GM18498 (cell line): ENCODE measurements around the gene PNPO.

Experiments used
- ATAC-seq: cut with Tn5 transposase; IDR thresholded peaks from one replicate; pipeline ENCODE4 v1.9.1; 2021; ENCODE audit warnings: mild to moderate bottlenecking, moderate library complexity; ENCODE audit not compliant: unreplicated experiment

The PNPO gene

DNA sequence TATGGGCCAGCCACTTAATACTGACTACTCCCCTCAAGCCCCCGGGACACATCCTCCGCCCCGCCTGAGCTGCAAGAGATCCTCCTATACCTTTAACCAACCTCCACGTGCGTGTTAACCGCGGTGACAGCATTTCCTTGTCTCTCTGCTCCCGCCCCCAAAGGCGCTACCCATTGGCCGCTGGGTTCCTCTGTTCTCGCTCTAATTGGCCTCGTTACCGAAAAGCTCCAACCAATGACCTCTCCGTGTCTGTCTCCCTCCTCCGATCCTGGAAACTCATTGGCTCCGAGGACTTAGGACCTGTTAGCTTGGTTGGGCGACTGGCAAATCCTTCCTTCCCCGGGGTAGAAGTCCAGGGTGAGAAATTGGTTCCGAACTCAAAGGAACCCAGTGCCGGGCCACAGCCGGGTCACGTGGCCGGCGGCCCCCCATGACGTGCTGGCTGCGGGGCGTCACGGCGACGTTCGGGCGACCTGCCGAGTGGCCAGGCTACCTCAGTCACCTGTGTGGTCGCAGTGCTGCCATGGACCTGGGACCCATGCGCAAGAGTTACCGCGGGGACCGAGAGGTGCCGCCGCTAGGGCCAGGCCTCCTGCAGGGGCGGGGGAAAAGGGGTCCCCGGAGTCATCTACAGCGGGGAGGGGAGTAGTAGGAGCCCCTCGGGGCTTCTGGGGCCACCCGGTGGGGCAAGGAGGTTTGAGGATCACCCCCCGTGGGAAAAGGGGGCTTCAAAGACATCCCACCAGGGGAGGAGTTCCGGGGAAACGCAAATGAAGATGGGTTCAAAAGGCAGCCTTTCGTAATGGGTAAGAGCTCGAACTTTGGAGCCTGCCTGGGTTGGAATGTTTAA is at the start of gene PNPO:
Gene PNPO (plus strand): TSS at position 326 of the 850 bp plus-strand sequence. CDS start 105 bp downstream, at position 431.
- peak; percentile 92 for ATAC-seq

GRCh38 chr17:47894498-47895346 is 46.6 kb upstream of the PNPO start:
- ATAC-seq, result no peak

- no peak for ATAC-seq
Measured at GRCh38 chr17:47895347-47895855, 46.0 kb upstream of the PNPO start.

GRCh38 chr17:47895856-47896671 is 45.3 kb upstream of the PNPO start, which contains the start of gene SP2:
SP2 (plus strand) TSS chr17:47896236; CDS start chr17:47896287, 51 bp downstream.
- peak; percentile 87 for ATAC-seq

DNA sequence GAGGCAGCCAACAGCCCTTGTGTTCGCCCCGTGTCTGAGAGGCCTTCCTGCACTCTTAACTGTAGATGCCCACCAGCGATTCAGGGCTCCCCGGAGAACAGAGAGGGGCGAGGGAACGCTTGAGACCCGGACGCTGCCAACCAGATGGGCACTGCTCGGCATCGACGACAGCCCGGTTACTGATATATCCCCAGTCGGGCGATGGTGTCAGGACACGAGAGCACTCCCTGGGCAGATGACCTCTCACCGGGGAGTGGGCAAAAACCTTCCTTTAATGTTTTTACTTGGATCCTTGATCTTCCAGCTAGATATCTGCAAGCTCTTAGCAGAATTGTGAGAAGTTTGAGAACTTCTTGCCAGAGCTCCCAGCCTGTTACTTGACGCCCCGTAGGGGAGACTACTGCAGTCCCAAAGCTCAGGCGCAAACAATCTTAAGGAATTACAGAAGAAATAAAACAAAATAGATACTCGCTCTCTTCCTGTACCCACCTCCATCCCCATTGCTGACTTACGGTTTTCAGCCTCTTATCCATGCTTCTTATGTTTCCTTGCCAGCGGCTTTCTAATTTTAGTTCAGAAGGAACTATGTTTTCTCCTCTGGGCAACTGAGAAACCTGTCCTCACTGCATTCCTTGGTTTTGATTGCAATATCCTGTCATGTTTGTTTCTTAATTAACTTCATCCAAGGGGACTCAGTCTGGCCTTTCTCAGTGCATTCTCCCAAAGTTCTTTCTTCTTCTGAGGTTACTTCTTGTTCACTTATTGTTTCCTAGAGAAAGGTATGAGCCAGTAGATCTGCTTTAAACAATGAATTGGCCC is 44.5 kb upstream of the PNPO start:
- no peak for ATAC-seq

- ATAC-seq, result no peak
Measured at GRCh38 chr17:47897561-47897960, 43.8 kb upstream of the PNPO start.

DNA sequence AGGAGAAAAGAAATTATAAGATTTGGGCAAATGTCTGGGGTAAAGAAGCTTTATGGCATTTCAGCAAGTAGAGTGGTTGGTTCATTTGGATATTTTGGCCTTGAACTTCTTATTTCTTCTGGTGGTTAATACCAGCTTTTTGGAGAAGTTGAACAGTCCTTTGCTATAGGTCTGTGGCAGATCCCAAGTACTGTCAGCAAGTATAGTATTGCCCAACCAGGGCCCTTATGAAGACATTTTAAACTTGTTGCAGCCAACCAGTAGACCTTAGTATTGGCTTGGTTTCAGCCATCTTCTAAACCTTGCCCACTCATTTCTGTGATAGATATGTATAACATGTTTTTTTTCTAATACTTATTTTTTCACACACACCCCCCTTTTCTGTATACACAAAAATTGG is 43.1 kb upstream of the PNPO start:
- no peak for ATAC-seq

DNA sequence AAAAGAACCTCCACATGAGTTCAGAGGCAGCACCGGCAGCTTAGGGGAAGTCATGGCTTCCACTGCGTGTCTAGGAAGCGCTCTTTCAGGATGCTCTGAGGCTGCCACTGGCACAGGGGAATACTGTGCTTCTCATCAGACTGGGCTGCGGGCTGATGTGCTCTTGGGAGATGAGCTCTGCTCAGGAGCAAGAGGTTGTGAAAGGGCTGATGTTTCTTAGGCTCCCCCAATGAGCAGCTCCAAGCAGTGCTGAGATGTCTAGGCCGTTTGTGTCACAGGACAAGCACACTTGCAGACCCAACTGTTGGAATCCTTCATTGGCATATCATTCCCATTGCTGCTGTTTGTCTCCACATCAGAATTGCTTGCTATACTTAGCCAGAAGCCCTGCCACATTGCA is 41.7 kb upstream of the PNPO start:
- ATAC-seq, result no peak

GRCh38 chr17:47901423-47901822 is 39.9 kb upstream of the PNPO start:
- ATAC-seq, result no peak

GRCh38 chr17:47902039-47902744 is 39.2 kb upstream of the PNPO start:
- ATAC-seq, result no peak

GRCh38 chr17:47905221-47905733 is 36.1 kb upstream of the PNPO start:
- no peak for ATAC-seq

- ATAC-seq, result no peak
Measured at GRCh38 chr17:47906443-47906842, 34.9 kb upstream of the PNPO start.

GRCh38 chr17:47907932-47908562 is 33.3 kb upstream of the PNPO start:
- no peak for ATAC-seq

GRCh38 chr17:47913050-47913449 is 28.3 kb upstream of the PNPO start:
- ATAC-seq, result no peak

DNA sequence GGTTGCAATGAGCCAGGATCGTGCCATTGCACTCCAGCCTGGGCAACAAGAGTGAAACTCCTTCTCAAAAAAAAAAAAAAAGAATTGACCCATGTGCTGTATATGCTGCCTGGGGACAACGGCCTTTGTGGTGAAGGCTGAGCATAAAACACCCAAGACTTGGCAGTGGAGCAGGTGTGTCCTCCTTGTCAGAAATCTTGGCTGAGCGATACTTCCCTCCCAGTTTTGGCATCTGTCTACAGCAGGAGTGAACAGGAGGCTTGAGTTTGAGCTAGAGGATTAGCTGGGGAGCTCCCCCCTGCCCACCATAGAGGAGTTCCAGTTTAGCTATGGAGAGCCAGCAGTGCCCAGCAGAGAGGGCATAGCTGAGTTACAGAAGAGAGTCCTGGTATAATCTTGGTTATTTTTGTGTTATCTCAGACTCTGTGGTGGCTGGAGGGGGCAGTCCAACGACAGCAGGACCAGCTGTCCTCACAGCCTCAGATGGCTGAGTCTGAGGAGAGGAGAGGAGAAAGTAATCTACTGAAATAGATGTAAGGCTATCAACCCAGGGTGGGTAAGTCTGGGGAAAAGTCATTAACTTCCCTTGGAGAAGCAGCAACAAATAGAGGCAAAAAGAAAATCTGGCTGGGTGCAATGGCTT is 26.9 kb upstream of the PNPO start:
- no peak for ATAC-seq

- no peak for ATAC-seq
Measured at GRCh38 chr17:47915776-47916398, 25.5 kb upstream of the PNPO start.

GRCh38 chr17:47916489-47917208 is 24.7 kb upstream of the PNPO start:
- ATAC-seq, result no peak
